ENCODE data around the gene SERPINH1.

- TF ChIP-seq ZNF274 (IDR thresholded peaks at IDR 0.05; ENCODE audit: low read depth, low read length) (no peak), YY1 (IDR thresholded peaks at IDR 0.05; ENCODE audit: insufficient read depth, insufficient read length) (no peak), SUZ12 (IDR thresholded peaks at IDR 0.05; ENCODE audit: extremely low read depth, insufficient read depth, insufficient read length) (no peak)
Measured at GRCh38 chr11:75533896-75534258, 28.2 kb upstream of the SERPINH1 start.
